Stimulated activated CD8-positive, alpha-beta memory T cell treated with anti-CD3 and anti-CD28 coated beads, Interleukin-4, amount 100 ng/mL, for 4 hours (primary cell): ENCODE measurements around the gene CDH2.

Experiments used
- DNase-seq, 2 donors: peaks; one replicate each; pipeline ENCODE4 v3.0.0-alpha.2; 2020; ENCODE audit warnings: low read depth in 2 of 2, low spot score in 1 of 2

The CDH2 gene

GRCh38 chr18:28091197-28091596 is 85.7 kb downstream of the CDH2 start:
- no peak for DNase-seq

DNA sequence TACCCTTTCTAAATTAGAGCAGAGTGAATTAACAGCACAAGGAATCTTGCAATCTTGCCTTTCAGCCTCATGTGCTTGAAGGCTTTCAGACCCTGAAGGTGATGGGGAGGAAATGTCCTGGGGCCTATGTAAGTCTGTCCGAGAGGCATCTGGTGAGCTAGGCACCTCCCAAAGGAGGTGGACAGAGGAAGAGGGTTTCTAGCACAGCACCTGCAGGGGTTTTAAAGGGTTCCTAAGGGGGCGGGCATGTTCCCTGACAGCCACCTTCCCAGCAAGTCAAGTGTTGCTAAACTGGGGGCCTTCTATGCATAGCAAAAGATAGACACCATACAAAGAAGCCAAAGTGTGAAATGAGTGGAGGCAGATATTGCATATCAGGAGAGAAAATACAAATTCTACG is 88.5 kb downstream of the CDH2 start:
- DNase-seq = no peak

- DNase-seq = no peak
Measured at GRCh38 chr18:28086670-28087552, 90.0 kb downstream of the CDH2 start.

DNA sequence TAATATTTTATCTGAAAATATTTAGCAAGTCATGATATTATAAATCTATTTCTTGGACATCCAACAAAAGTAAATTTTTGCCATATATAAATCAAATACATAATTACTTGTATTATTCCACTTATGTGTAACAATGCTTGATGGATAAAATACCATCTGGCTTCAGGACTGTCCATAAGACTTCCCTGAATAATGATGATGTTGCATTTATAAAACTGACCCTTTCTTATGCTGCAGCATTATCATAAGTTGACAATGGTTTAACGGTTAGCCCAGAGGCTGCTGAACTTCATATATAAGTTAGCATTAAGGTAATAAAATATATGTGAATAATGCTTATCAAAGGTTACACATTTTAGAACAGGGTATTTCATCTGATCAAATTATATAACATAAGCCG is 95.4 kb downstream of the CDH2 start:
- no peak for DNase-seq

DNA sequence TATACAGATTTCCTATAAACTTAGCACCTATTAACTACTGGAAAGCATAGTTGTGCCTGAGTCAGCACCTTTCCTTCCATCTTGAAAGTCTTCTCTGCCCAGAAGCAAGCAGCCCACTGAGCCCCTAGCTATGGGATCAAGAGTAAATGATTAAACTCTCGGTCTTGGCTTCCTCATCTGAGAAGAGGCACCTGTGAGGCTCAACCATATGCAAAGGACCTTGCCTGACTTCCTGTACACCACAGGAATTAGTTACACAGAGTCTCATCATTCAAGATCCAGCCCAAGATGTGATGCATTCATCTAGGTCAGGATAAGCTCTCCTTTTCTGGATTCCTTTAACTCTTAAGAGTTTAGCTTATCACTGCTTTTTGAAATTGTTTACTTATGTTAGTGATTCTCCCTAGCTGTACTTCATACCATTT is 96.0 kb downstream of the CDH2 start:
- DNase-seq = no peak

DNA sequence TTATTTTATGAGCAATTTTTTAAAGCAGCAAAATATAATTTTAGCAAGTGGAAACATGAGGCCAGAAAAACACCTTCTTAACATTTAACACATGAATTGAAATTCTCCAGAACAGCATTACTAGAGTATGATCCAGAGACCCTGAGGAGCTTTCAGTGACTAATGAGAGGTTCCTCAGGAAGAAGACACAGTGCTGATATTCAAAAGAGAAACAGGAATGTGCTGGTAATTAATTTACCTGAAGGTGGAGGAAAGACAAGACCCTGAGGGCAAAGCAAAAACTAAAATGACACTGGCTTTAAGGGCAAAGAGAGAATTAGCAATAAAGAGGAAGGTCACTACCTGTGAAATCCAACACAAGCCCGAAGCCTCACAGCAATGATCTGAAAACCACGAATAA is 97.0 kb downstream of the CDH2 start:
- DNase-seq = no peak

DNA sequence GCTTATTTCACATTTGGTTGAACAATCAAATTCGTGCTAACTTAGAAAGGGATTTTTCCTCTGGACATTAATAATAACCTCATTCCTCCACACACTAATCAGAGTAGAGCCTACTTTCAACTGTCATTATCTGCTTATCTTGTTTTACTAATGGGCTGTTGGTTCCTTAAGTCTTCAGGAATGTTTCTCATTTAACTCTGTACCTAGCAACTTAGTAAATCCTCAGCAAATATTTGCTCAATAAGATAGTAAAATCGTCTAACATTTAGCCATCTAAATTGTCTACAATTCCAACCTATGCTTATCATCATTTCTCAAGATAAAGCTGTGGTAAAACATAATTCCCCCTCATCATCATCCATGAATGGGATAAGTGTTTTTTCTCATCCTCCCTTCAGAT is 98.1 kb downstream of the CDH2 start:
- DNase-seq = no peak

DNA sequence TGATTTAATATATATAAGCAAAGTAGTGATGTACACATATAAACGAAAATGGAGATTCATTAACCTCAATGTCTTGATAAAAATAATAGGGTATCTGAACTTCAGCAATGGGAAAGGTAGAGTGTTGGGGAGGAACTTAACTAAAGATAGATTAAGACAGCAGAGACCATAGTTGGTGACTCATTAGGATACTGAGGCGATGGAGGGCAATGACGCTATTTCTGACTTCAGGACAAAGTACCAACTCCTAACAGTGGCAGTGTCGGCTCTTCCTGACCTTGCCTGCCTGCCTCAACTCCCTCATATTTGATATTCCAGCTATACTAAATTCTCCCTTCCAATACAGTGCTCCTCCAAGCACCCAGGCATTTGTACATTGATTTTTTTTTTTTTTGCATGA is 98.6 kb downstream of the CDH2 start:
- DNase-seq = no peak

- no peak for DNase-seq
Measured at GRCh38 chr18:28075501-28075900, 101.4 kb downstream of the CDH2 start.

DNA sequence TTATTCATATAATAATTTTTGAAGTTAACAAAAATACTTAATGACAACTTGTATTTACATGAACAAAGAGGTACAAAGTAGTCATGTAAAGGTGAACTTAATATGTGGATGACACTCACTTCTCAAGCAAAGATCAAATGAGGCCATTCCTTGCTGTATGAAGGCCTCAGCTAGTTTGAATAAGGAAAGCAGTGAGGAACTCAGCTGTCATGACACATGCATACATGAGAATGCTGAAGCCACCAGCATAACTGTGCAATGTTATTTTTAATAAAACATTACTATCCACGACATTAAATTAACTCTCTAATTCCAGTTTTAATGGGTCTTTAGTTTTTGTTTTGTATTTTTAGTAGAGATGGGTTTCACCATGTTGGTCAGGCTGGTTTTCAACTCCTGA is 102.9 kb downstream of the CDH2 start:
- no peak for DNase-seq

GRCh38 chr18:28073658-28074057 is 103.3 kb downstream of the CDH2 start:
- no peak for DNase-seq

DNA sequence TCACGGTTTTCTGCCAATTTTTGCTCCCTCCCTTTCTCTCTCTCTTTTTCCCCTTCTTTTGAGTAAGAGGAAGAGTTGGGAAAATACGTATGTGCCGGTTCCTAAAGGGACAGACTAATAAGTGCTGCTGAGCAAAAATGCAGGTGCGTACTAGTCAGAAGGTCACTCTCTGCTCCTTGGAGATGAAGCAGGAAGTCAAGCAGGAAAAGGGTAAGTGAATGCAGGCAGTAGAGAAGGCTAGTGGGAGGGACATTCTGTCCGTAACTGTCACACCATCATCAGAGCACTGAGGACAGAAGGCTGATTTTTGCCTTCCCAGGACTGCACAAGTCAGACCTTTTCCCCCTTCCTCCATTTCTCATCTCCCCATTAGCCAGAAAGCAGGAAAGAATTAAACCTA is 105.7 kb downstream of the CDH2 start:
- DNase-seq = no peak

DNA sequence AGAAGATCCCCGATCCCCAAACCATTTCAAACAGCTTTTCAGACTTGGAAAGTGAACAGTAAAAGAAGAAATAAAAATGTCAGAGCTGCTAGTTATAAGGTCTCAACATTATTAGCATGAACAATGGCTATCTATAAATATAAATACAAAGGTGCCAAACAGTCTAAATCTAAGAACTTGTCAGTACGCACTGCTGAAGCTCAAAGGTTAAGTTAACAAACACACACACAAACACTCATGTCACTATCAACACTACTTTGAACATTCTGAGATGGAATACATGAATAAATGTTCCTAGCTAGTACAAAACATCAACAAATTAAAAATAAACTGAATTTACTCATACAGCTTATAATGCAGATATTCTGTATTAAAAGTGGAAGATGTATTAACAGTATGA is 108.7 kb downstream of the CDH2 start:
- no peak for DNase-seq

- no peak for DNase-seq
Measured at GRCh38 chr18:28067346-28067745, 109.6 kb downstream of the CDH2 start.

- no peak for DNase-seq
Measured at GRCh38 chr18:28065793-28066186, 111.1 kb downstream of the CDH2 start.

DNA sequence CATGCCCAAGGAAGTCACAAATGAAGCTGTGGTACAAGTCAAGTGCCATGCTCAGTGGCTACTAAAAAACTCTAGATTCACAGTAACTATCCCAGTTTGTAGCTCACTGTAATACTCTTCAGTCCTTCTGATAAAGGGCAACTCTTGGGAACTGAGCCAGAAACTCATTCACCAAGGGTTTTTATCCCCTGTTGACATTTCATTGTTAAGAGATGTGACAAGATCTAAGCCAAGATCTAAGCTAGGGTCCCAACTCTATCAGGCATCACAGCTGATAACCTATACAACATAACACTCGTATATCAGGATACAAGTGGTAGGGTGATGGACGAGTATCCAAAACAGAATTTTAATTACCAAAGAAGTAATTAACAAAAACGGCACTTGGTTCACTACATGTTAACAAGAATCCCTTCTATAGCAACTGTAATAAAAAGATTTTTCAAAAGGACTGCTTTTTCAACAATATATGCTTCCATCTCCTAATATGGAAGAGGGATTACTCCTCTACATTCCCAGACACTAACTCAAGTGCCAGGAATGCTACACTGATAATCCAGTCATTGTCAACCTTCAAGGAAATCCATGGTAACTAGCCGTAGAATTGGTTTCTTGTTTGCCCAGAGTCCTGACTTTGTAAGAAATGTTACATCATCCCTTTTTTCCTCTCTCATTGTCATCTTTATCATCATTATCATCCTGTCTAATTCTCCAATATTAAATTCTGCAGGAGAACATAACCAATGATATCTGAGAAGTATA is 111.7 kb downstream of the CDH2 start:
- no peak for DNase-seq

DNA sequence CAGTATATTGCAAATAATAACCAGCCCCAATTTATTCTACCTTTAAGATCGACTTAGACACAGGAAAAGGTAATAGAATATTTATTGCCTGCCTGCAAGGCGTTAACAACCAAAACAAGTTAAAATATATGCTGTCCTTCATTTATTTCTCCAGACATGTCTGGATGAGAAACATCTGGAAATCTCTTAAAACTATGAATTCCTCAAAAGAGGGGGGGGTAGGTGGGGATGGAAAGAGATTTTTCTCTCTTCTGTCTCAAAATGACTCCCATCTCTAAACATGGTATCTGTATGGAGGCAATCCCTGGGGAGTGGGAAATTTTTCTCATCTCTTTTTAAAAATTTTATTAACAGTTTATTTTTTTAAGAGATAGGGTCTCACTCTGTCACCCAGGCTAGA is 113.0 kb downstream of the CDH2 start:
- no peak for DNase-seq

- no peak for DNase-seq
Measured at GRCh38 chr18:28063271-28063761, 113.6 kb downstream of the CDH2 start.

GRCh38 chr18:28062443-28062842 is 114.5 kb downstream of the CDH2 start:
- DNase-seq = no peak

GRCh38 chr18:28059861-28060260 is 117.1 kb downstream of the CDH2 start:
- DNase-seq = no peak

DNA sequence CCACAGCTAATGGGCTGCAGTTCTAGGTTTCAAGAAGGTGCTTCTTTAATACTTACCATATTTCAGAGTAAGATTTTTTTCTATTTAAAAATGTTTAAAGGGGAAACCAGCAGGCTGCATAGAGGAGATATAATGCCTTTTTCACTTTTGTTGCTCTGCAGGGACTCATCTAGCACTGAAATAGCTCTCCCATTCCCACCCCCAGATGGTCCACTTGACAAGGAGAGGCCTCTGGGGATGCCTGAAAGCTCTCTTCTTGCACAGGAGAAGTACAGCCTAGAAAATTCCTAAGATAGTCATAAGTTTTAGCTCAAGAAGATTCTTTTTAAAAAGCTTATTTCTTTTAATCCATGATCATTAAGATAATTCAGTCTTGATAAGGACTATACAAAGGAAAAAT is 126.4 kb downstream of the CDH2 start:
- no peak for DNase-seq

DNA sequence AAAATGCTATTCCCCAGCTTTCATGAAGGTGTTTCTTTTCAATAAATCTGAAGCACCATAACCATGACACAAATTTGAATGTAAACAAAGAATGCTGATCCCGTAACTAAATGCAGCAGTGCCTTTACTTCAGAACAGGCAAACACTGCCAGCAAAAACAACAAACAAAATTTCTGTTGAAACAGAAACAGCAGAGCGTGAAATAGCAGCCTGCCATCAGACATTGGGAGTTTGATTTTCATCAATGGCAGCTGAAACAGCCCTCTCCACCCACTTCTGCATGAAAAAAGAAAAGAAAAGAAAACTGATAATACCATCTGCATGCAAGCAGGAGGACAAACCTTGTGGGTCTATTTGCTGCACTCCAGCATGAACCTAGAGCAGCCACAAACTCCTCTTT is 128.3 kb downstream of the CDH2 start:
- DNase-seq = no peak
